H1 (cell line): ENCODE data around the gene ANO6. TPM values are rescaled to one million over a fixed set of nuclear protein-coding genes. Genes with fewer than 3 reads are reported as not detected.
A peak's percentile ranks its signal among the peaks of the same experiment; 100 is the strongest.

Experiments
- ASH2L ChIP-seq: fragments of 200-600, 300-600 bp; sonication (generic); IDR thresholded peaks from one replicate; pipeline ENCODE4 v1.7.1; 2017; ENCODE audit warnings: low read length
- ATF3 ChIP-seq: IDR thresholded peaks from 2 replicates; pipeline ENCODE4 v1.6.1; 2011; ENCODE audit warnings: low read depth, mild to moderate bottlenecking, low read length; ENCODE audit not compliant: insufficient read depth
- CEBPB ChIP-seq: IDR thresholded peaks from 2 replicates; pipeline ENCODE4 v1.6.1; 2012; ENCODE audit warnings: low read depth, low read length
- CHD1 ChIP-seq: IDR thresholded peaks from 2 replicates; pipeline ENCODE4 v1.6.1; 2012; ENCODE audit warnings: low read depth, low read length, improper control_type of control experiment
- CTBP2 ChIP-seq: IDR thresholded peaks from 2 replicates; pipeline ENCODE4 v1.7.0; 2011; ENCODE audit warnings: borderline replicate concordance, mild to moderate bottlenecking, moderate library complexity, mixed read lengths, low read length; ENCODE audit not compliant: insufficient read depth, insufficient read length
- E2F6 ChIP-seq: IDR thresholded peaks from 2 replicates; pipeline ENCODE4 v1.6.1; 2012; ENCODE audit warnings: inconsistent platforms
- HDAC2 ChIP-seq, 2 experiments: fragments of 300-600 bp in 1 of 2; sonication (generic) in 1 of 2; IDR thresholded peaks; 2 replicates each; pipeline ENCODE4 v1.6.1; 2011 to 2012; ENCODE audit warnings: low read depth in 2 of 2, low read length in 2 of 2, mild to moderate bottlenecking in 2 of 2, moderate library complexity in 2 of 2, borderline replicate concordance in 1 of 2, inconsistent platforms in 1 of 2
- HDAC6 ChIP-seq: IDR thresholded peaks from one replicate; pipeline ENCODE4 v1.7.1; 2012; ENCODE audit warnings: low read depth, mild to moderate bottlenecking, inconsistent platforms, low read length, moderate library complexity
- KDM1A ChIP-seq: fragments of 200-600, 300-600 bp; sonication (generic); IDR thresholded peaks from 2 replicates; pipeline ENCODE4 v1.7.1; 2016; ENCODE audit warnings: mild to moderate bottlenecking, low read length, borderline replicate concordance
- KDM4A ChIP-seq: IDR thresholded peaks from one replicate; pipeline ENCODE4 v1.7.1; 2012; ENCODE audit warnings: low read depth, mild to moderate bottlenecking, moderate library complexity, low read length, inconsistent platforms; ENCODE audit not compliant: severe bottlenecking
- NANOG ChIP-seq: IDR thresholded peaks from 2 replicates; pipeline ENCODE4 v1.6.1; 2011; ENCODE audit warnings: low read length, low read depth, mild to moderate bottlenecking, inconsistent platforms; ENCODE audit not compliant: insufficient read depth, poor library complexity, severe bottlenecking
- NRF1 ChIP-seq: IDR thresholded peaks from 2 replicates; pipeline ENCODE4 v1.6.1; 2011; ENCODE audit warnings: mild to moderate bottlenecking, low read depth, low read length, improper control_type of control experiment
- PHF8 ChIP-seq: fragments of 200-600 bp; sonication (generic); conservative IDR thresholded peaks from 2 replicates; pipeline ENCODE4 v1.7.1; 2012; ENCODE audit warnings: low read depth, mild to moderate bottlenecking, inconsistent platforms, low read length, moderate library complexity
- POLR2AphosphoS5 ChIP-seq: IDR thresholded peaks from 2 replicates; pipeline ENCODE4 v1.6.1; 2011; ENCODE audit warnings: low read depth, low read length
- POU5F1 ChIP-seq: IDR thresholded peaks from 2 replicates; pipeline ENCODE4 v1.6.1; 2011; ENCODE audit warnings: low read depth, mild to moderate bottlenecking, low read length, moderate library complexity
- RBBP5 ChIP-seq: IDR thresholded peaks from 2 replicates; pipeline ENCODE4 v1.7.1; 2012; ENCODE audit warnings: low read depth, mild to moderate bottlenecking, inconsistent platforms, low read length, moderate library complexity, borderline replicate concordance
- RFX5 ChIP-seq: IDR thresholded peaks from 2 replicates; pipeline ENCODE4 v1.6.1; 2011; ENCODE audit warnings: low read depth, low read length, improper control_type of control experiment, borderline replicate concordance
- RXRA ChIP-seq: IDR thresholded peaks from 2 replicates; pipeline ENCODE4 v1.6.1; 2011; ENCODE audit warnings: low read depth, mild to moderate bottlenecking, low read length, moderate library complexity; ENCODE audit not compliant: insufficient read depth
- SIN3A ChIP-seq, 2 experiments: IDR thresholded peaks in 1 of 2; conservative IDR thresholded peaks in 1 of 2; 2 replicates each; pipeline ENCODE4 v1.6.1; 2011 to 2012; ENCODE audit warnings: low read length in 2 of 2, improper control_type of control experiment in 1 of 2, low read depth in 1 of 2, mild to moderate bottlenecking in 1 of 2
- SIX5 ChIP-seq: IDR thresholded peaks from 2 replicates; pipeline ENCODE4 v1.6.1; 2011; ENCODE audit warnings: mild to moderate bottlenecking, low read depth, low read length
- SP4 ChIP-seq: IDR thresholded peaks from 2 replicates; pipeline ENCODE4 v1.6.1; 2012; ENCODE audit warnings: low read length, inconsistent platforms
- TAF7 ChIP-seq: optimal IDR thresholded peaks from 2 replicates; pipeline ENCODE3; 2011; ENCODE audit warnings: low read depth, mild to moderate bottlenecking, inconsistent platforms, low read length, moderate library complexity, borderline replicate concordance
- TCF12 ChIP-seq: IDR thresholded peaks from 2 replicates; pipeline ENCODE4 v1.6.1; 2011; ENCODE audit warnings: low read depth, mild to moderate bottlenecking, low read length
- polyA plus RNA-seq, 7 experiments: library from polyadenylated mRNA; depleted of rRNA in 3 of 7; stranded (reverse) in 5 of 7; unstranded in 2 of 7; fragments of >200 nt in 5 of 7; fragments of 200-250 nt in 2 of 7; gene quantifications; 1 replicate in 5 of 7; 2 replicates in 1 of 7; 4 replicates in 1 of 7; pipeline versions ENCODE4 v1.2.1 to v1.2.3, GENCODE V29; 2011 to 2013; ENCODE audit warnings: missing spikeins in 2 of 7, mixed read lengths in 2 of 7
- total RNA-seq: library from RNA; stranded (reverse); fragmentation: NEBNext Ultra II Directional; extraction: Animal tissue kit (Norgen Biotek cat#: 25700); gene quantifications from 2 replicates; pipeline ENCODE4 v1.2.1, GENCODE V29; 2021

ANO6 gene
- total and polyA plus RNA-seq, 2 of the 8 experiments (the other 6 are each of a cell fraction or from before 2014, with no cell fraction given): 15.1 to 39.7 TPM

- TF ChIP-seq KDM4A: peak; percentile 57
- TF ChIP-seq CHD1: no peak
- no peak for TF ChIP-seq HDAC2 (IDR thresholded peaks at IDR 0.05; ENCODE audit: borderline replicate concordance in 1 of 2, low read depth in 2 of 2, low read length in 2 of 2)
- TF ChIP-seq KDM1A: no peak
- TF ChIP-seq ATF3: no peak
- no peak for TF ChIP-seq SP4
- no peak for TF ChIP-seq SIN3A (conservative IDR thresholded peaks at IDR 0.05 in 1 of 2, IDR thresholded peaks at IDR 0.05 in 1 of 2; ENCODE audit: low read depth in 1 of 2, low read length in 2 of 2)
- no peak for TF ChIP-seq HDAC6
- no peak for TF ChIP-seq POLR2AphosphoS5
- TF ChIP-seq TAF7: no peak
- TF ChIP-seq RBBP5: no peak; the same call in 1 of the 2 replicates
- TF ChIP-seq NRF1: no peak
- no peak for TF ChIP-seq CEBPB
- TF ChIP-seq PHF8: peak; percentile 49; the same call in 1 of the 2 replicates
- TF ChIP-seq TCF12: no peak
- no peak for TF ChIP-seq SIX5
- TF ChIP-seq POU5F1: no peak
- TF ChIP-seq RFX5: no peak
- peak; percentile 2; the same call in 1 of the 2 replicates for TF ChIP-seq E2F6
- no peak for TF ChIP-seq NANOG
- TF ChIP-seq CTBP2: no peak
- no peak for TF ChIP-seq RXRA
- peak; percentile 77 for TF ChIP-seq ASH2L
These were observed 511 bp downstream of the ANO6 start (continued) for GRCh38 chr12:45216230-45216982.
